ENCODE measurements around the gene TMEM238L. TPM values are rescaled to one million over a fixed set of nuclear protein-coding genes. Genes with fewer than 3 reads are reported as not detected.

The TMEM238L gene
- total RNA-seq, 1 donor from 2014 or later = not detected

GRCh38 chr17:10792151-10792550 is 11.7 kb downstream of the TMEM238L start:
- Histone ChIP-seq H3K9ac (no peak overlapping the region), H3K9me3 (ENCODE audit: low read depth) (no peaks in the 10 kb centered on the region), H4K20me1 (ENCODE audit: low read depth) (no peaks in the 10 kb centered on the region), H3K79me2 (ENCODE audit: low read depth) (no peaks in the 10 kb centered on the region), H3K27me3 (no peaks in the 10 kb centered on the region), H3F3A (ENCODE audit: low read depth) (no peaks in the 10 kb centered on the region), H3K27ac (no peak overlapping the region), H3K36me3 (no peaks in the 10 kb centered on the region), H2AFZ (replicated peaks) (no peak overlapping the region), H3K4me3 (no peak overlapping the region), H3K4me2 (no peak overlapping the region), H3K4me1 (peaks cover 8% of the 10 kb centered on the region)
- Mint-ChIP-seq H3K27ac (no peak overlapping the region), H3K36me3 (no peaks in the 10 kb centered on the region), H3K9me3 (no peaks in the 10 kb centered on the region), H3K4me1 (peaks cover 39% of the 10 kb centered on the region), H3K4me3 (no peak overlapping the region), H3K27me3 (ENCODE audit: insufficient read depth, low read depth) (peaks cover 5% of the 10 kb centered on the region)
- DNase-seq (ENCODE audit: low spot score) = no peak
- TF ChIP-seq EZH2phosphoT487 (IDR thresholded peaks at IDR 0.05) (no peak), CTCF (IDR thresholded peaks at IDR 0.05) (no peak), EZH2 (IDR thresholded peaks at IDR 0.05) (no peak)

- H3K4me2 ChIP-seq = no peak overlapping the region
- no peak for TF ChIP-seq EZH2 (IDR thresholded peaks at IDR 0.05)
- TF ChIP-seq EZH2phosphoT487 (IDR thresholded peaks at IDR 0.05) = no peak
- TF ChIP-seq CTCF (IDR thresholded peaks at IDR 0.05) = no peak
- peaks cover 12% of the 10 kb centered on the region for H3K27me3 Mint-ChIP-seq (ENCODE audit: insufficient read depth, low read depth)
- H2AFZ ChIP-seq (replicated peaks) = no peak overlapping the region
- no peaks in the 10 kb centered on the region for H3K79me2 ChIP-seq (ENCODE audit: low read depth)
- no peaks in the 10 kb centered on the region for H3F3A ChIP-seq (ENCODE audit: low read depth)
- no peak overlapping the region for H3K27ac ChIP-seq
- H3K4me1 ChIP-seq = peaks cover 8% of the 10 kb centered on the region
- H3K36me3 Mint-ChIP-seq = no peaks in the 10 kb centered on the region
- H3K27ac Mint-ChIP-seq = no peak overlapping the region
- H3K4me1 Mint-ChIP-seq = peaks cover 42% of the 10 kb centered on the region
- no peak for DNase-seq (ENCODE audit: low spot score)
- no peaks in the 10 kb centered on the region for H4K20me1 ChIP-seq (ENCODE audit: low read depth)
- H3K36me3 ChIP-seq = no peaks in the 10 kb centered on the region
- H3K9me3 ChIP-seq (ENCODE audit: low read depth) = no peaks in the 10 kb centered on the region
- H3K9ac ChIP-seq = no peak overlapping the region
- H3K4me3 Mint-ChIP-seq = no peak overlapping the region
- H3K27me3 ChIP-seq = no peaks in the 10 kb centered on the region
- H3K9me3 Mint-ChIP-seq = no peaks in the 10 kb centered on the region
- H3K4me3 ChIP-seq = no peak overlapping the region
Observed at GRCh38 chr17:10790491-10791401, 13.2 kb downstream of the TMEM238L start.

GRCh38 chr17:10789694-10790271 is 14.1 kb downstream of the TMEM238L start:
- Histone ChIP-seq H2AFZ (replicated peaks) (no peak overlapping the region), H3K9me3 (ENCODE audit: low read depth) (no peaks in the 10 kb centered on the region), H3K27ac (no peak overlapping the region), H3K36me3 (no peaks in the 10 kb centered on the region), H3F3A (ENCODE audit: low read depth) (no peaks in the 10 kb centered on the region), H3K4me2 (no peak overlapping the region), H4K20me1 (ENCODE audit: low read depth) (no peaks in the 10 kb centered on the region), H3K79me2 (ENCODE audit: low read depth) (no peaks in the 10 kb centered on the region), H3K4me3 (no peak overlapping the region), H3K27me3 (no peaks in the 10 kb centered on the region), H3K4me1 (peaks cover 8% of the 10 kb centered on the region), H3K9ac (no peak overlapping the region)
- no peaks in the 10 kb centered on the region for H3K36me3 Mint-ChIP-seq
- TF ChIP-seq EZH2 (IDR thresholded peaks at IDR 0.05) (no peak), CTCF (IDR thresholded peaks at IDR 0.05) (no peak), EZH2phosphoT487 (IDR thresholded peaks at IDR 0.05) (no peak)
- no peaks in the 10 kb centered on the region for H3K9me3 Mint-ChIP-seq
- DNase-seq (ENCODE audit: low spot score) = no peak
- H3K27me3 Mint-ChIP-seq (ENCODE audit: insufficient read depth, low read depth) = peaks cover 14% of the 10 kb centered on the region
- H3K27ac Mint-ChIP-seq = no peak overlapping the region
- no peak overlapping the region for H3K4me3 Mint-ChIP-seq
- peaks cover 42% of the 10 kb centered on the region for H3K4me1 Mint-ChIP-seq

Measured in neural progenitor cell (in vitro differentiated cells).